HG03135 (cell line): ENCODE results near the gene LGI4.
"Not testable (repeated sequence)": the region's sequence is repeated elsewhere in the genome, so short reads cannot be mapped to it uniquely, and the experiment has no call there.

Experiments
- ATAC-seq: cut with Tn5 transposase; IDR thresholded peaks from one replicate; pipeline ENCODE4 v1.9.1; 2021; ENCODE audit warnings: mild to moderate bottlenecking, moderate library complexity; ENCODE audit not compliant: unreplicated experiment

LGI4 gene

DNA sequence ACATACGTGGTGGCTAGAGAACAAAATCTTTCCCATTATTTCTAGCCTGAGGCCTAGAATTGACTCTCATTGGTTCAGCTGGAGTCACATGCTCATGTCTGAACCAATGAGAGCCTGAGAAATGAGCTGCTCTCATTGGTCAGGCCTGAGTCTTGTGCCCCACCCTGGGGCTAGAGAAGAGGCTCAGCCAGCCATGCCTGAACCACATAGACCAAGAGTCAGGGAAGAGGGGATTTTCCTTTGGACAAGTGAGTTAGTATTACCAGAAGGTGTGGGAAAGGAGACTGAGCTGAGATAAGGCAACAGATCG, 26.5 kb upstream of the LGI4 start:
- ATAC-seq = no peak

- ATAC-seq = no peak
These were observed 26.0 kb upstream of the LGI4 start for GRCh38 chr19:35160629-35161433.

GRCh38 chr19:35159606-35160005, 24.7 kb upstream of the LGI4 start:
- no peak for ATAC-seq

GRCh38 chr19:35157431-35157830, 22.6 kb upstream of the LGI4 start:
- no peak for ATAC-seq

DNA sequence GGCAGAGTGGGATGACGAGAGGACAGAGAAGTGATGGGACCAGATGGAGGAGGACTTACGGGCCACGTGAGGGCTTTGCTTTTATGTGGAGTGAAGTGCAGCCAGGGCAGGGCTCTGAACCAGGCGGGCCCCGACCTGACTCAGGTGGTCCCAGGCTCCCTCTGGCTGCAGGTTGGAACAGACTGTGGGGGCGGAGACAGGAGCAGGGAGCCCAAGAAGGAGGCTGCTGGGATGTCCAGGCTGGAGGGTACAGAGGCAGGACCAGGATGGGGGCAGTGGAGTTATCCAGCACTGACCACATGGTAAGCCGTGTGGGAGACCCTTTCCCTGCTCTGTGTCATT, 21.8 kb upstream of the LGI4 start:
- no peak for ATAC-seq

DNA sequence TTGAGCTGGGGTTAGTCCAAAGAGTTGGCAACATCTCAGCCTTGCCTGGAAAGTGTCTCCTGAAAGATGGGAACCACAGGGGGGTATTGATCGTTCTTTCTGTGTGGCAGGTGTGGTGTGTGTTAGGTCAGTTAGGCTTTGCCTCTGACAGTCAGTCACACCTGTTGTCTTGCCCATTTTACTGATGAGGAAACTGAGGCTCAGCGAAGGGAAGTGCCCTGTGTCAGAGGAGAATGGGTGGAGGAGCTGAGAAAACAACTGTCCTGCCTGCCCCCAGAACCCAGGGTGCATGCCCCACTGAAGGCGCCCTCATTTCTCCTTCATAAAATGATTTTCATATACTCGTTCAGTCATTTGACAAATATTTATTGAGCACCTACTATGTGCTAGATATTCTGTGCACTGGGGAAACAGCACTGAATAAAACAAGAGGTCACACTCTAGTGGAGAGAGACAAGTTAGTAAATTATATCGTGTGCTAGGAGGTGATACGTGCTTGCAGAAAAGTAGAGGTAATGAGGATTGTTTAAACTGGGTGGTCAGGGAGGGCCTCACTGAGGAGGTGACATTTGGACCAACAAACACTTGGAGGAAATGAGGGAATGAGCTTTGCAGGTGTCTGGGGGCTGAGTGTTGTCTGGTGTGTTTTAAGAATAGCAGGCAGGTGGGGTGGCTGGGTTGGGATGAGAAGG, 21.3 kb upstream of the LGI4 start:
- no peak for ATAC-seq

GRCh38 chr19:35155441-35155840, 20.6 kb upstream of the LGI4 start:
- no peak for ATAC-seq

- no peak for ATAC-seq
These were observed 19.9 kb upstream of the LGI4 start, which contains the start of gene FXYD5 for GRCh38 chr19:35154525-35155406. FXYD5 (plus strand) TSS chr19:35154735; CDS start chr19:35155551, 816 bp downstream.

DNA sequence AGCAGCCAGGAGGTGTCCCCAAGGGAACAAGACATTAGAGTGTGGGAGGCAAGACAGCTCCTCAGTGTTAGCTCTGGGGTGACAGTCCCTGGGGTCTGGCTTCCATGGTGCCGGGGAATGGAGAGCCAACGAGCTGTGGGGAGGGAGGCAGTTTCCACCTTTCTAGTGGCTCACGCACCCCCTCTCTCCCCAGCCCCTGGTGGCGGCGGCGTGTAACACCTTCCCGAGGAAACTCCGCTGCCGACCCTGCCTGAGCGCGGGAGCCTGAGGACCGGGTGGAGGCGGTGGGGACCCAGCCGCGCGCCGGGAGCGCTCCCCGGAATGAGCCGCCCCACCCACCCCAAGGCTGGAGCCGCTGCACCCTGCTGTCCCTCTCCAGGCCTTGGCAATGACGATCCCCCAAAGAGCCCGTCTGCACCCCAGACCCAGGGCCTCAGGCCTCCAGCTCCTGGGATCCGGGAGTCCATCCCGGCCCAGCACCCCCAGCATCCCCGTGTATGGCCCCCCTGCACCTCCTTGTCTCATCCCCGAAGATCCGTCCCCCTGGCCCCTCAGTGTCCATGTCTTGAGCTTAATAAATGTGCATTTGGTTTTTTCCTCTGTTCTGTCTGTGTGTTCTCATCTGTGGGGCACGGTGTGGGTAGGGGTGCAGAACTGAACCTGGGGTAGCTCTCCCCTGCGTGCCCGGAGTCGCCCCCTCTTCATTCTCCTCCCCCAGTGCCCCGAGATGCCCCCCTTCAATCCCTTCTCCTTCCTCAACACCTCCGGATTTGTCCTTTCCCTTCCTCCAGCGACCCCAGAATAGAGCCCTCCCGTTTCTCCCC, 19.1 kb upstream of the LGI4 start:
- ATAC-seq = peak; percentile 60

DNA sequence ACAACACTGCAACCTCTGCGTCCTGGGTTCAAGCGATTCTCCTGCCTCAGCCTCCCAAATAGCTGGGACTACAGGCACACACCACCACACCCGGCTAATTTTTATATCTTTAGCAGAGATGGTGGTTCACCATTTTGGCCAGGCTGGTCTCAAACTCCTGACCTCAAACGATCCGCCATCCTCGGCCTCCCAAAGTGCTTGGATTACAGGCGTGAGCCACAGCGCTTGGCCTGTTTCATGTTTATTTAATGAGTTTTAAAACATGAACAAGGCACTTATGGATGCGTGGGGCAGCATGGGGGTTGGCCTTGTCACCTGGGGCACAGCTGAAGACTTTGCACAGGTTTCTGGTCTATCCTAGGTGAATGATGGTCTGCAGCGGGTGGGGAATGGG, 18.3 kb upstream of the LGI4 start:
- not testable (repeated sequence) for ATAC-seq

DNA sequence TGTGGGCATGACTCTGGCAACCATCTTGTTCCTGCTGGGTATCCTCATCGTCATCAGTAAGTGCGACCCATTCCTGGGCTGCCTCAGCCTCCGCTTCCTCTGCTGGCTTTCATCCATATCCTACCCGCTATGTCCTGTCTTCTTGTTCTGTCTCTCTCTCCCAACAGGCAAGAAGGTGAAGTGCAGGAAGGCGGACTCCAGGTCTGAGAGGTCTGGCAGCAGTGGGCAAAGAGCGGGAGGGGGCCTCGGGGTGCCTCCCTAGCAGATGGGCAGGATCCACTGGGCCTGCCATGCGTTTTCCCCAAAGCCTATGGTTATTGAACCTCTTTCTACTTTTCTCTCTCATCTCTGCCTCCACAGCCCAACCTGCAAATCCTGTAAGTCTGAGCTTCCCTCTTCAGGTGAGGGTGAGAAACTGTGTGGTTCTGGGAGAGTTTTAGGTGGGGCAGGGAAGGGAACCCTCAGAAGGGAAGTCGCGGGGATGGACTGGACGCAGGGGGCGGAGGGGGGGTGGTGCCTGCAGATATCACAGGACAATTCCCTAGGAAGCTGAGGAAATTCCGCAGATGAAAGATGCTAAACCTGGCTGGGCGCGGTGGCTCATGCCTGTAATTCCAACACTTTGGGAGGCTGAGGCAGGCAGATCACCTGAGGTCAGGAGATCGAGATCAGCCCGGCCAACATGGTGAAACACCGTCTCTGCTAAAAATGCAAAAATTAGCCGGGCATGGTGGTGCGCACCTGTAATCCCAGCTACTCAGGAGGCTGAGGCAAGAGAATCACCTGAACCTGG, 16.6 kb upstream of the LGI4 start:
- no peak for ATAC-seq

DNA sequence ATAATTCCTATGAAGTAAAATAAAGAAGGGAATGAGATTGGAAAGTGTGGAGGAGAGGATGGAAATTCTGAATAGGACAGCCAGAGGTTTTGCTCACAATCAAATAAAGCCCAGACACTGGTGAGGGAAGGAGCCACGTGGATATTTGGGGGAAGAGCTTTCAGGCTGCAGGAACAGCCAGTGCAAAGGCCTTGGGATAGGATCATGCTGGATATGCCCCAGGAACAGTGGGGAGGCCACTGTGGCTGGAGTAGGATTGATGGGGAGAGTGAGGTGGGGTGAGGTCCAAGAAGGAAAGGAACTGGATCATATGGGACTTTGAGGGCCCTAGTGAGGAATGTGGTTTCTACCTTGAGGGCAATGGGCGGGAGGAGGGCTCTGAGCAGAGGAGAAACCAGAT, 15.6 kb upstream of the LGI4 start:
- ATAC-seq = no peak

GRCh38 chr19:35149463-35149862, 14.6 kb upstream of the LGI4 start:
- no peak for ATAC-seq

- no peak for ATAC-seq
These were observed 12.0 kb upstream of the LGI4 start for GRCh38 chr19:35146746-35147459.

GRCh38 chr19:35144600-35145436, 10.0 kb upstream of the LGI4 start:
- no peak for ATAC-seq

DNA sequence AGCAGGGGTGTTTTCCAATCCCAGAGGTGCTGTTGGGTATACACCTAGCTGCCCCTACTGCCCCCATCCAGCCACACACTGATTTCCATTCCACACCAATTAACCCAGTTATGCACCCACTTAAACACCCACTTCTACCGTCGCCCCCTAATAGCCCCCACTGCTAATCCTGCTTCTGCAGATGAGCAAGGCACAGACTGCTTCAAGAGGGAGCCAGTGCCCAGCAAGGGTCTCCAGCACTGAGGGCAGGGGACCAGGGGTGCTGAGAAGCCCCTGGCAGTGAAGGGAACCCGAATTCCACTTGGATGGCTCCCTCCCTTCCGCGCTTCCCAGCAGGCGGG, 9.4 kb upstream of the LGI4 start:
- ATAC-seq = no peak

DNA sequence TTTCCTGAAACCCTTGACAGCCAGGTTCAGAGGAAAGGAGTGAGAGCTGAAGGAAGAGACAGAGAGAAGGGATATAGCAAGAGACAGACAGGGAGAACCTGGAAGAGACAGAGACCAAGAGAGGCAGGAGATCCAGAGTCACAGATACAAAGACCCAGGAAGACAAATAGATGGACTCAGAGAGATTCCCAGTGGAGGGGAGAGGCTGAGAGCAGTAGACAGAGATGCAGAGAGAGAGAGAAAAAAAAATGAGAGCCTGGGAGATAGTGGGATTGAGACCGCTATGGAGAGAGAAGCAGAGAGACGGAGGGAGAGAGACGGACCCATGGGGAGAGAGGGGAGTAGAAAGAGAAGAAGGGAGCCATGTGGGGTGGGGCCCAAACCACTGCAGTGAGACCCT, 9.0 kb upstream of the LGI4 start:
- ATAC-seq = no peak

- no peak for ATAC-seq
These were observed 8.4 kb upstream of the LGI4 start, which contains the start of gene FXYD7 for GRCh38 chr19:35143231-35143715. FXYD7 (plus strand) TSS chr19:35143255; CDS start chr19:35143334, 79 bp downstream.
